K562 (cell line): Measurements from ENCODE around the gene HDLBP. TPM values are rescaled to one million over a fixed set of nuclear protein-coding genes. Genes with fewer than 3 reads are reported as not detected.

Experiments
- ATAC-seq: fragments of 200-7000 bp; cut with Tn5 transposase; 3 replicates; pipeline ENCODE4 v1.9.1; 2020; ENCODE audit warnings: moderate library complexity
- BruUV-seq: library from RNA; stranded (reverse); fragments of 400-500 nt; replicated peaks from 2 replicates; lab custom pipeline; 2021; lab: Mats Ljungman, UMichigan
- CTCF ChIA-PET: fragments of 300-600 bp; formaldehyde crosslinking; extraction: SDS; loops from one replicate; lab custom pipeline; 2021; ENCODE audit warnings: low intra/inter-chr PET ratio; lab: Yijun Ruan, JAX
- POLR2A ChIA-PET: fragments of 300-600, 350-650 bp; sonication (Branson Sonifier 250); formaldehyde crosslinking; extraction: SDS; loops from one replicate; lab custom pipeline; 2021; ENCODE audit warnings: antibody characterized with exemption, inconsistent platforms; lab: Yijun Ruan, JAX
- DNase-seq, 4 experiments: peaks; one replicate each; pipeline versions ENCODE4 v3.0.0 to v3.0.0-alpha.2; 2011 to 2018; ENCODE audit warnings: low spot score in 3 of 4, mixed read lengths in 3 of 4; ENCODE audit errors: extremely low read depth in 1 of 4
- FAIRE-seq: peaks from 2 replicates; lab custom pipeline; 2011; peaks lifted over from hg19 to GRCh38; lab: Jason Lieb, UNC
- H2AFZ ChIP-seq: 2 replicates; pipeline ENCODE4 v1.6.0; 2011; ENCODE audit warnings: low read depth, low read length, control low read depth, inconsistent platforms
- H3K27ac ChIP-seq: fragments of 200-600 bp; 3 replicates; pipeline ENCODE4 v1.8.0; 2011; ENCODE audit warnings: low read depth, mild to moderate bottlenecking, control low read depth, inconsistent platforms, low read length, moderate library complexity, mixed read lengths; ENCODE audit errors: extremely low read depth
- H3K27me3 ChIP-seq, 2 experiments: fragments of 300-600 bp in 1 of 2; 2 replicates in 1 of 2; 3 replicates in 1 of 2; pipeline versions ENCODE4 v1.6.0 to v1.8.0; 2011; ENCODE audit warnings: inconsistent platforms in 2 of 2, low read length in 2 of 2, mild to moderate bottlenecking in 1 of 2, mixed read lengths in 1 of 2, moderate library complexity in 1 of 2; ENCODE audit not compliant: control insufficient read depth in 2 of 2, insufficient read depth in 2 of 2
- H3K36me3 ChIP-seq: fragments of 300-600 bp; 3 replicates; pipeline ENCODE4 v1.8.0; 2011; ENCODE audit warnings: mild to moderate bottlenecking, low read length, inconsistent platforms; ENCODE audit not compliant: control insufficient read depth, insufficient read depth
- H3K4me1 ChIP-seq, 2 experiments: fragments of 200-600 bp in 1 of 2; replicated peaks in 1 of 2; 2 replicates in 1 of 2; 3 replicates in 1 of 2; pipeline versions ENCODE4 v1.5.1 to v1.8.0; 2011; ENCODE audit warnings: inconsistent platforms in 2 of 2, low read length in 2 of 2, mild to moderate bottlenecking in 1 of 2, mixed read lengths in 1 of 2, moderate library complexity in 1 of 2; ENCODE audit not compliant: control insufficient read depth in 2 of 2, insufficient read depth in 2 of 2
- H3K4me2 ChIP-seq: 2 replicates; pipeline ENCODE4 v1.6.1; 2011; ENCODE audit warnings: low read length, control low read depth, inconsistent platforms, mixed read lengths; ENCODE audit not compliant: insufficient read depth
- H3K4me3 ChIP-seq: fragments of 200-600 bp; sonication (generic), shearing (Covaris generic); 2 replicates; pipeline ENCODE4 v1.5.1; 2016; ENCODE audit warnings: control low read depth, inconsistent platforms
- H3K79me2 ChIP-seq: fragments of 200-600 bp; 3 replicates; pipeline ENCODE4 v1.8.0; 2011; ENCODE audit warnings: low read length, inconsistent platforms; ENCODE audit not compliant: control insufficient read depth, insufficient read depth
- H3K9ac ChIP-seq, 2 experiments: 2 replicates each; pipeline versions ENCODE4 v1.6.0 to v1.6.1; 2011; ENCODE audit warnings: low read depth in 2 of 2, low read length in 2 of 2, control low read depth in 1 of 2, inconsistent platforms in 1 of 2, mild to moderate bottlenecking in 1 of 2, mixed read lengths in 1 of 2; ENCODE audit not compliant: insufficient read depth in 1 of 2
- H3K9me1 ChIP-seq: one replicate; pipeline ENCODE4 v1.6.0; 2011; ENCODE audit warnings: inconsistent platforms, mild to moderate bottlenecking, low read length, moderate library complexity; ENCODE audit not compliant: control insufficient read depth, insufficient read depth
- H3K9me3 ChIP-seq: replicated peaks from 2 replicates; pipeline ENCODE4 v1.5.1; 2011; ENCODE audit warnings: low read depth, low read length, inconsistent platforms; ENCODE audit not compliant: control insufficient read depth, insufficient read depth
- H4K20me1 ChIP-seq: replicated peaks from 2 replicates; pipeline ENCODE4 v1.6.1; 2011; ENCODE audit warnings: low read length, inconsistent platforms, mixed read lengths; ENCODE audit not compliant: control insufficient read depth, insufficient read depth
- BCLAF1 ChIP-seq, 2 experiments: fragments of 450-650 bp in 1 of 2; IDR thresholded peaks; 2 replicates each; pipeline ENCODE4 v1.6.1; 2011 to 2017; ENCODE audit warnings: low read depth in 2 of 2, antibody characterized with exemption in 1 of 2, borderline replicate concordance in 1 of 2, low read length in 1 of 2, mild to moderate bottlenecking in 1 of 2, mixed read lengths in 1 of 2; ENCODE audit not compliant: control insufficient read depth in 1 of 2
- CXXC5 ChIP-seq: fragments of 250-450 bp; sonication (Bioruptor Pico); IDR thresholded peaks from 2 replicates; pipeline ENCODE4 v1.8.0; 2022; ENCODE audit warnings: inconsistent platforms, mild to moderate bottlenecking, moderate library complexity
- DLX4 ChIP-seq: fragments of 250-450 bp; sonication (Bioruptor Pico); IDR thresholded peaks from 2 replicates; pipeline ENCODE4 v1.6.1; 2021; ENCODE audit warnings: mild to moderate bottlenecking
- E2F1 ChIP-seq: sonication (generic); formaldehyde crosslinking; IDR thresholded peaks from 2 replicates; pipeline ENCODE4 v1.8.1; 2023; ENCODE audit warnings: mild to moderate bottlenecking, missing genetic modification reagents, moderate library complexity
- FOXM1 ChIP-seq, 2 experiments: fragments of 450-650 bp in 1 of 2; sonication (generic) in 1 of 2; formaldehyde crosslinking in 1 of 2; IDR thresholded peaks; 2 replicates each; pipeline versions ENCODE4 v1.6.1 to v1.9.0; 2017 to 2022; ENCODE audit warnings: low read depth in 2 of 2, mild to moderate bottlenecking in 2 of 2, missing genetic modification reagents in 1 of 2, moderate library complexity in 1 of 2
- GTF2E2 ChIP-seq: fragments of 200-800 bp; sonication (Bioruptor generic); IDR thresholded peaks from 2 replicates; pipeline ENCODE4 v1.6.1; 2016; ENCODE audit warnings: missing genetic modification characterization, missing compliant biosample characterization
- IRF2 ChIP-seq: sonication (generic); formaldehyde crosslinking; IDR thresholded peaks from 2 replicates; pipeline ENCODE4 v1.8.1; 2022; ENCODE audit warnings: mild to moderate bottlenecking, missing genetic modification reagents
- MCM2 ChIP-seq: fragments of 450-650 bp; IDR thresholded peaks from 2 replicates; pipeline ENCODE4 v1.6.1; 2017; ENCODE audit warnings: low read depth, mild to moderate bottlenecking
- MCM3 ChIP-seq: fragments of 450-650 bp; IDR thresholded peaks from 2 replicates; pipeline ENCODE4 v1.6.1; 2016
- SETDB1 ChIP-seq: IDR thresholded peaks from one replicate; pipeline ENCODE4 v1.6.1; 2012; ENCODE audit warnings: low read length, control low read depth, inconsistent platforms
- SIN3A ChIP-seq, 2 experiments: fragments of 150-350 bp in 1 of 2; IDR thresholded peaks; 2 replicates each; pipeline ENCODE4 v1.6.1; 2011 to 2016; ENCODE audit warnings: borderline replicate concordance in 2 of 2, low read depth in 2 of 2, low read length in 2 of 2, mild to moderate bottlenecking in 2 of 2, moderate library complexity in 2 of 2; ENCODE audit not compliant: control insufficient read depth in 1 of 2
- SMAD3 ChIP-seq: fragments of 450-650 bp; formaldehyde crosslinking; conservative IDR thresholded peaks from 2 replicates; pipeline ENCODE4 v1.4.0; 2020; ENCODE audit warnings: mild to moderate bottlenecking
- UBTF ChIP-seq, 2 experiments: IDR thresholded peaks; 2 replicates each; pipeline ENCODE4 v1.6.1; 2012; ENCODE audit warnings: improper control_type of control experiment in 2 of 2, low read depth in 2 of 2, low read length in 2 of 2, borderline replicate concordance in 1 of 2
- XRCC3 ChIP-seq: fragments of 450-650 bp; IDR thresholded peaks from 2 replicates; pipeline ENCODE4 v1.6.1; 2017; ENCODE audit warnings: mild to moderate bottlenecking, moderate library complexity
- ZNF668 ChIP-seq: fragments of 250-450 bp; sonication (Bioruptor Pico); IDR thresholded peaks from 2 replicates; pipeline ENCODE4 v1.8.0; 2022; ENCODE audit warnings: mild to moderate bottlenecking, inconsistent platforms
- ZNF785 ChIP-seq: fragments of 250-450 bp; sonication (Bioruptor Pico); IDR thresholded peaks from 2 replicates; pipeline ENCODE4 v1.4.0; 2020; ENCODE audit warnings: mild to moderate bottlenecking
- whole genome bisulfite sequencing: fragments of 100-300 bp; shearing (Covaris generic); methylation state at CpG from one replicate; pipeline ENCODE4 v1.1.6; 2016; ENCODE audit warnings: low coverage, mixed read lengths; ENCODE audit not compliant: insufficient coverage; ENCODE audit errors: missing lambda C conversion rate; 5-methylcytosine and 5-hydroxymethylcytosine counted together
- in situ Hi-C: fragments of 300-500 bp; cut with MboI; formaldehyde crosslinking; loops from 4 replicates; pipeline ENCODE4 v1.15.0; 2018; ENCODE audit warnings: inconsistent platforms, mixed read lengths
- intact Hi-C: fragments of 100-400 bp; cut with micrococcal nuclease; formaldehyde crosslinking; loops from 2 replicates; pipeline ENCODE4 v1.14.2; 2022
- polyA plus RNA-seq, 8 experiments: library from polyadenylated mRNA; depleted of rRNA in 4 of 8; stranded (reverse) in 5 of 8; unstranded in 3 of 8; fragments of >200 nt; fragmentation: Nextera tagmentation in 2 of 8; fragmentation: Illumina TruSeq in 1 of 8; extraction: Ambion mirVana in 2 of 8; extraction: Trizol in 1 of 8; gene quantifications; 2 replicates each; pipeline versions ENCODE4 v1.2.1 to v1.2.3, GENCODE V29; 2011 to 2014; ENCODE audit warnings: inconsistent platforms in 1 of 8, missing spikeins in 1 of 8
- total RNA-seq, 7 experiments: library from RNA; depleted of rRNA in 6 of 7; stranded (reverse); fragments of >200 nt in 6 of 7; fragmentation: Illumina TruSeq in 2 of 7; extraction: Trizol in 2 of 7; gene quantifications; 2 replicates each; pipeline versions ENCODE4 v1.2.1 to v1.2.3, GENCODE V29; 2011 to 2021; ENCODE audit warnings: low replicate concordance in 1 of 7

Gene HDLBP
- total and polyA plus RNA-seq, 9 of the 15 experiments (the other 6 are each of a cell fraction or from before 2014, with no cell fraction given), result 24.4 to 378 (median 146) TPM

- POLR2A ChIA-PET, result no interaction called here
- no peaks in the 10 kb centered on the region for H3K9me3 ChIP-seq
- in situ Hi-C loops, result no loop called here
- no peak for TF ChIP-seq BCLAF1 (IDR thresholded peaks at IDR 0.05; ENCODE audit: borderline replicate concordance in 1 of 2, control insufficient read depth in 1 of 2, low read depth in 2 of 2, low read length in 1 of 2)
- no peak for TF ChIP-seq SETDB1
- TF ChIP-seq IRF2 (CRISPR knock-in tag), result no peak
- TF ChIP-seq E2F1, result no peak
- TF ChIP-seq CXXC5 (CRISPR knock-in tag), result no peak
- TF ChIP-seq ZNF668 (CRISPR knock-in tag), result no peak
- no peak for TF ChIP-seq MCM3
- TF ChIP-seq MCM2, result no peak
- no peak for TF ChIP-seq ZNF785 (CRISPR knock-in tag)
- no peak for TF ChIP-seq XRCC3
- no peak for TF ChIP-seq SMAD3 (CRISPR knock-in tag)
- TF ChIP-seq SIN3A (IDR thresholded peaks at IDR 0.05; ENCODE audit: borderline replicate concordance in 2 of 2, control insufficient read depth in 1 of 2, low read depth in 2 of 2, low read length in 2 of 2), result no peak
- TF ChIP-seq DLX4, result no peak
- TF ChIP-seq UBTF (IDR thresholded peaks at IDR 0.05; ENCODE audit: borderline replicate concordance in 1 of 2, low read depth in 2 of 2, low read length in 2 of 2), result no peak
- no peak for TF ChIP-seq GTF2E2
- no peak for TF ChIP-seq FOXM1 (IDR thresholded peaks at IDR 0.05; ENCODE audit: low read depth)
- no peak for TF ChIP-seq FOXM1 (CRISPR knock-in tag; IDR thresholded peaks at IDR 0.05; ENCODE audit: low read depth)
Observed at GRCh38 chr2:241199286-241199685, 116.2 kb downstream of the HDLBP start.

More at GRCh38 chr2:241199286-241199685, 116.2 kb downstream of the HDLBP start:
- no peak overlapping the region for H2AFZ ChIP-seq
- no peaks in the 10 kb centered on the region for H4K20me1 ChIP-seq
- H3K4me2 ChIP-seq, result no peak overlapping the region
- CTCF ChIA-PET, result no interaction called here
- peaks cover 0 to 15% of the 10 kb centered on the region in 2 experiments; a peak in 2 of 5 replicates for H3K27me3 ChIP-seq
- intact Hi-C loops, result no loop called here
- H3K36me3 ChIP-seq, result no peaks in the 10 kb centered on the region
- H3K27ac ChIP-seq, result no peak overlapping the region
- DNase-seq (no peak), ATAC-seq (peak; percentile 36; the same call in 2 of the 3 replicates), FAIRE-seq (no peak)
- no peaks in the 10 kb centered on the region for H3K79me2 ChIP-seq
- no peaks in the 10 kb centered on the region for H3K9me1 ChIP-seq
- BruUV-seq, result no TSS peak
- WGBS, result 11% methylated on average over 10 of the region's 16 CpGs
- H3K4me3 ChIP-seq, result no peak overlapping the region
- H3K9ac ChIP-seq, result peak overlapping the region in 1 of 2 experiments; percentile 17; a peak in 1 of 4 replicates
- H3K4me1 ChIP-seq, result peaks cover 0 to 39% of the 10 kb centered on the region in 2 experiments; a peak in 3 of 5 replicates
